GM10266 (cell line): ENCODE measurements around the gene RNF130.

Experiments used
- DNase-seq: peaks from one replicate; pipeline ENCODE4 v3.0.0; 2012; ENCODE audit errors: extremely low spot score
- TF ChIP-seq, protein P1 (sequence below): IDR thresholded peaks from 2 replicates; pipeline ENCODE4 v1.5.1; 2012; ENCODE audit warnings: mild to moderate bottlenecking, low read depth; ENCODE audit not compliant: control insufficient read depth, insufficient read depth; ENCODE audit errors: missing control alignments

Gene RNF130

DNA sequence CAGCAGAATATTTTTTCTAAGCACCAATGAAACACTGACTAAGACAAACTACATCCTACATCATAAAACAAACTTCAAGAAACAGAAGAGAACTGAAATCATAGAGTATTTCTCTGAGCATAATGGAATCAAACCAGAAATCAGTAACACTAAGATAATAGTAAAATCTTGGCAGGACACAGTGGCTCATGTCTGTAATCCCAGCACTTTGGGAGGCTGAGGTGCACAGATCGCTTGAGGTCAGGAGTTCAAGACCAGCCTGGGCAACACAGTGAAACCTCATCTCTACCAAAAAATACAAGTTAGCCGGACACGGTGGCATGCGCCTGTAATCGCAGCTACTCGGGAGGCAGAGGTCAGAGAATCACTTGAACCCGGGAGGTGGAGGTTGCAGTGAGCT, 63.1 kb downstream of the RNF130 start:
- TF ChIP-seq, protein P1, sequence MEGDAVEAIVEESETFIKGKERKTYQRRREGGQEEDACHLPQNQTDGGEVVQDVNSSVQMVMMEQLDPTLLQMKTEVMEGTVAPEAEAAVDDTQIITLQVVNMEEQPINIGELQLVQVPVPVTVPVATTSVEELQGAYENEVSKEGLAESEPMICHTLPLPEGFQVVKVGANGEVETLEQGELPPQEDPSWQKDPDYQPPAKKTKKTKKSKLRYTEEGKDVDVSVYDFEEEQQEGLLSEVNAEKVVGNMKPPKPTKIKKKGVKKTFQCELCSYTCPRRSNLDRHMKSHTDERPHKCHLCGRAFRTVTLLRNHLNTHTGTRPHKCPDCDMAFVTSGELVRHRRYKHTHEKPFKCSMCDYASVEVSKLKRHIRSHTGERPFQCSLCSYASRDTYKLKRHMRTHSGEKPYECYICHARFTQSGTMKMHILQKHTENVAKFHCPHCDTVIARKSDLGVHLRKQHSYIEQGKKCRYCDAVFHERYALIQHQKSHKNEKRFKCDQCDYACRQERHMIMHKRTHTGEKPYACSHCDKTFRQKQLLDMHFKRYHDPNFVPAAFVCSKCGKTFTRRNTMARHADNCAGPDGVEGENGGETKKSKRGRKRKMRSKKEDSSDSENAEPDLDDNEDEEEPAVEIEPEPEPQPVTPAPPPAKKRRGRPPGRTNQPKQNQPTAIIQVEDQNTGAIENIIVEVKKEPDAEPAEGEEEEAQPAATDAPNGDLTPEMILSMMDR = no peak
- DNase-seq = no peak

DNA sequence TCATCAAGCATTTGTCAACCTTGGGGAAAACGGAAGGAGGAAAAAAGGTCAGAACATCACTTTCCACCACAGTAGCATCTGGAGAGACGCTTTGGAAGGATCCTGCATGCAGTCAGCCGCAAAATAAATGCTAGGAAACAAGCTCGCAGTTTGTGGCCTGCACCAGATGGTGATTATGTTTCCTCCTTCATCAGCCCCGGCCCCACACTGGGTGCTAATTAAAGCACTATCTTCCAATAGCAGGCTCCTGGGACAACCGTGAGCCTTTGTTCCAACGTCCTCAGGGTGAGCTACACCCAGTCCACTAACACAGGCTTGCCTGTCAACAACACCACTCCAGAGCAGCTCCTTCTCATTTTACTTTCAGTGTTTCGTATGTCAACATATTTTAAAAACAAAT, 64.0 kb downstream of the RNF130 start:
- DNase-seq = no peak
- TF ChIP-seq, protein P1 = no peak

- DNase-seq = no peak
- TF ChIP-seq, protein P1 = no peak
These were observed 65.4 kb downstream of the RNF130 start for GRCh38 chr5:180006141-180006540.

DNA sequence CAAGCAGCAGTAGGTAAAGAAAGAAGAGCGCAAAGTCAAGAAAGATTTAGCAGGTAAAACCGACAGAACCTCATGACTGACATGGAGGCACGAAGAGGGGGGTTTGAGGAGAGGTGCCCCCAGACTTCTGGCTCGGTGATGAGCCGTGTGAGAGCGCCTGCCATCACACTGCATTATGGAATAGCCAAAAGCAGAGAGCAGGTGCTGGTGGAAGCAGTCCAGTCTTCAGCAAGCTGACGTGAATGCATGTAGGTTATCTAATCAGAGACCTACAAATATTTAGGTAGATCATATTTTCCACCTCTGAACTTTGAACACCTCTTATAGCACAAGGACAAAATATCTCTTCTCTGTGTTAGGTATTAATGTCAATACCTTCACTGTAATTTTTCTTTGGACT, 68.4 kb downstream of the RNF130 start:
- TF ChIP-seq, protein P1 = no peak
- DNase-seq = no peak

DNA sequence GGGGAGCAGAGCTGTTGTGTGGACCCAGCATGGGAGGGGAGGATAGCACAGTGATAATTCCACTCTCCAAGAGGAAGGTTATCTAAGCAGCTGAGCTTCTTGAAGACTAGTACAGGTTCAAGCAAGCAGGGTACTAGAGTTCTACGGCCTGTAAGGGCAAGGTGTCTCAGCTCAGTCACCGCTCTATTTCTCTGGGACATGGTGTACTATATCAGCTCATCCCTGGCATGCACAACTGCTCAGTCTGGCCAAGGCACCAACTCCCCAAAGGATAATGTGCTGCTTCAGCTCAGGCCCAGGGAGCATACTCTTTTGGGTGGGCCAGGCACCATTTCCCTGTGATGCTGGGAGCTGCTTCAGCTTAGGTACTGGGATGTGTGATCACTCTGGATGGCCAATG, 69.8 kb downstream of the RNF130 start:
- DNase-seq = no peak
- TF ChIP-seq, protein P1 = no peak

DNA sequence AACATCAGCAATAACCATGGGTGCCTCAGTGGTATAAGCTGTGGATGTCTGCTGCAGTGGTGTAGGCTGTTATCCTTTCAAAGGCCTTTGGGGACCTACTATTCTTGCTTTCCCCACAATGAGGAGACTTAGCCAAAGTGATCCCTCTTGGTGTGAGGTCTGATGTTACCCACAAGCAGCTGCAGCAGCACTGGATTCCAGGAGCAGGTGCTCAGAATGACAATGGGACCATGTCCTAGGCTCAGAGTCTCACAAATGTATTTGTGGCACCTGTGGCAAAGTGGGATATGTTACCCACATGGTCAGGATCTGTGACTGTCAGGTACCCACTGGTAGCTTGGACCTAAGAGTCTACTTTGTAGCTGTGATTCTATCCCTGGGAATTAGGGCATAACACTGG, 70.4 kb downstream of the RNF130 start:
- TF ChIP-seq, protein P1 = no peak
- DNase-seq = no peak

- TF ChIP-seq, protein P1 = no peak
- no peak for DNase-seq
These were observed 73.1 kb downstream of the RNF130 start for GRCh38 chr5:179998485-179998884.
